ENCODE data around the gene GSG1L. TPM values are rescaled to one million over a fixed set of nuclear protein-coding genes. Genes with fewer than 3 reads are reported as not detected.

GSG1L gene
- total RNA-seq, 1 experiment from 2014 or later: not detected

DNA sequence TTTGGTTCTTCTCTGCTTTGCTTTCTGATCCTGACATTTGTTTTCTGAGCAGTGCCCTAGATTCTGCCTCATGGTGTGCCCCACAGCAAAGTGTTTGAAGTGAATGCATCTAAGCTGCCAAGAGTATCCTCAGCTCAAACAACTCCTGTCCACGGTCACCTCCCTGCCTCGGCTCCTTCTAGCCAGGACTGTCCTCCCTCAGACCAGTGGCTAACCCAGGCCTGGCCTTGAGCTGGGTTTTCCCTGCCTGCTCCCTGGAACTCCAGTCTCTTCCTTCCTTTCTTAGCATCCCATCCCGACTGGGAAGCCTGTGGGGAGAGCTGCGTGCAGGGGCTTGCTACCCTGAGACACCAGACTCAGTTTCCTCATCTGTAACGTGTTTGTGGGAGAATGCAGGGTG lies 256.5 kb downstream of the GSG1L start:
- no peaks in the 10 kb centered on the region for H3K36me3 Mint-ChIP-seq (ENCODE audit: insufficient read depth, unreplicated experiment)
- H3K4me1 Mint-ChIP-seq (ENCODE audit: low read depth, unreplicated experiment): no peaks in the 10 kb centered on the region
- CTCF ChIA-PET: no interaction called here
- H3K4me3 Mint-ChIP-seq (ENCODE audit: low read depth, unreplicated experiment): no peak overlapping the region
- no peak for TF ChIP-seq CTCF (IDR thresholded peaks at IDR 0.05; ENCODE audit: unreplicated experiment)
- no peaks in the 10 kb centered on the region for H3K9me3 Mint-ChIP-seq (ENCODE audit: low read depth, unreplicated experiment)
- BruUV-seq (replicated peaks): no TSS peak
- intact Hi-C loops (cut with micrococcal nuclease; ENCODE audit: unreplicated experiment): no loop called here
- H3K27ac Mint-ChIP-seq (ENCODE audit: unreplicated experiment): no peak overlapping the region
- H3K27me3 Mint-ChIP-seq (ENCODE audit: unreplicated experiment): peaks cover 70% of the 10 kb centered on the region
- no peak for DNase-seq

DNA sequence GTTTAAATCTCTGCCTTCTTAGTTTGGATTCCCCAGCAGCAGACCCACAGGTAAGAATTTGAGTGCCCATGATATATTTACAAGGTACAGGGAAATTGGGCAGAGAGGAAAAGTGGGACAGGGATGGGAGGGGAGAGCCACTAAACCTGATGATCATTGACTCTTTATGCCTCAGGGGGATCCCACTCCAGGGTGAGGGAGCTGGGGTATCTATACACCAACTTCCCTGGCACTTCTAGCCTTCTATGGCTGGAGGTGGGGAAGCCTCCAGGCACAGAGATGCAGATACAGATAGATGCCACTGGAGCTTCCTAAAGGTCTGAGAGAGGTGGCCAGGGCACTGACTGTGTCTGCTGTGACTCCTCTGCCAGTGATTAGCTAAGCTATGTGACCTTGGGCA lies 257.1 kb downstream of the GSG1L start:
- Mint-ChIP-seq H3K4me1 (ENCODE audit: low read depth, unreplicated experiment) (no peaks in the 10 kb centered on the region), H3K4me3 (ENCODE audit: low read depth, unreplicated experiment) (no peak overlapping the region), H3K27me3 (ENCODE audit: unreplicated experiment) (peaks cover 76% of the 10 kb centered on the region), H3K27ac (ENCODE audit: unreplicated experiment) (no peak overlapping the region), H3K9me3 (ENCODE audit: low read depth, unreplicated experiment) (no peaks in the 10 kb centered on the region), H3K36me3 (ENCODE audit: insufficient read depth, unreplicated experiment) (no peaks in the 10 kb centered on the region)
- DNase-seq: no peak
- intact Hi-C loops (cut with micrococcal nuclease; ENCODE audit: unreplicated experiment): no loop called here
- CTCF ChIA-PET: no interaction called here
- no TSS peak for BruUV-seq (replicated peaks)
- TF ChIP-seq CTCF (IDR thresholded peaks at IDR 0.05; ENCODE audit: unreplicated experiment): no peak

DNA sequence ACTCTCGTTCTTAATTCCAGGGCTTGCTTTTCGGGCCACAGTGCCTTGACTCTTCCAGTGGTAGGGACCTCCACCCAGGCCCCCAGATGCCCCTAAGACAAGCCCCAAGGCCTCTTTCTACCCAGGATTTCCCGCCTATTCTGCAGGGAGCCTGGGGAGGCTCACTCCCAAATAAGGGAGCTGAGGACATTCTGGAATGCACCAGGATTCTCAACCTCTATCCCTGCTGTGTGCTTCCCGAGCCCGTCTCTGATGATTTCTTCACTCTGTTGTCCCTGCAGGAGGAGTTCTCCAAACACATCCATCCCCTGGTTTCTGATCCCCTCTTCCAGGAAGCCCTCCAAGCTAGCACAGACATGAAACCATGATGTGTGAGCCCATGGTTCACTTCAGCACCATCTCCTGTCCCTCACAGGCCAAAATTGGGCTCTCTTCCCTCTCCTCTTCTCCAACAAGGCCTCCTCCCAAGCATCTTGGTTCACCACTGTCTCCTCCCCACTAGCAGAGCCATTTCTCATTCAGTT lies 257.6 kb downstream of the GSG1L start:
- no peak for DNase-seq
- peaks cover 81% of the 10 kb centered on the region for H3K27me3 Mint-ChIP-seq (ENCODE audit: unreplicated experiment)
- no TSS peak for BruUV-seq (replicated peaks)
- no peak overlapping the region for H3K4me3 Mint-ChIP-seq (ENCODE audit: low read depth, unreplicated experiment)
- no peaks in the 10 kb centered on the region for H3K4me1 Mint-ChIP-seq (ENCODE audit: low read depth, unreplicated experiment)
- TF ChIP-seq CTCF (IDR thresholded peaks at IDR 0.05; ENCODE audit: unreplicated experiment): no peak
- intact Hi-C loops (cut with micrococcal nuclease; ENCODE audit: unreplicated experiment): no loop called here
- CTCF ChIA-PET: no interaction called here
- no peaks in the 10 kb centered on the region for H3K9me3 Mint-ChIP-seq (ENCODE audit: low read depth, unreplicated experiment)
- no peaks in the 10 kb centered on the region for H3K36me3 Mint-ChIP-seq (ENCODE audit: insufficient read depth, unreplicated experiment)
- H3K27ac Mint-ChIP-seq (ENCODE audit: unreplicated experiment): no peak overlapping the region

GRCh38 chr16:27803775-27804549 lies 259.6 kb downstream of the GSG1L start:
- H3K4me3 Mint-ChIP-seq (ENCODE audit: low read depth, unreplicated experiment): no peak overlapping the region
- no peak overlapping the region for H3K27ac Mint-ChIP-seq (ENCODE audit: unreplicated experiment)
- no peak for DNase-seq
- intact Hi-C loops (cut with micrococcal nuclease; ENCODE audit: unreplicated experiment): no loop called here
- H3K9me3 Mint-ChIP-seq (ENCODE audit: low read depth, unreplicated experiment): no peaks in the 10 kb centered on the region
- TF ChIP-seq CTCF (IDR thresholded peaks at IDR 0.05; ENCODE audit: unreplicated experiment): no peak
- H3K27me3 Mint-ChIP-seq (ENCODE audit: unreplicated experiment): peaks cover 87% of the 10 kb centered on the region
- no peaks in the 10 kb centered on the region for H3K4me1 Mint-ChIP-seq (ENCODE audit: low read depth, unreplicated experiment)
- CTCF ChIA-PET: interaction anchor here (0.5 kb wide), 1 partner anchor 81 kb away, joined by 3 read pairs; no protein-coding TSS in a partner anchor
- BruUV-seq (replicated peaks): no TSS peak
- no peaks in the 10 kb centered on the region for H3K36me3 Mint-ChIP-seq (ENCODE audit: insufficient read depth, unreplicated experiment)
